Bronchial epithelial cell (primary cell): Measurements from ENCODE around the gene SFXN2. TPM values are rescaled to one million over a fixed set of nuclear protein-coding genes. Genes with fewer than 3 reads are reported as not detected.

Source experiments
- DNase-seq: peaks from one replicate; pipeline ENCODE4 v3.0.0-alpha.2; 2010; ENCODE audit warnings: low read depth
- FAIRE-seq: peaks from 2 replicates; lab custom pipeline; 2011; peaks lifted over from hg19 to GRCh38; lab: Jason Lieb, UNC
- H3K27me3 ChIP-seq: 2 replicates; pipeline ENCODE4 v1.5.1; 2011; ENCODE audit warnings: low read length; ENCODE audit not compliant: control insufficient read depth, insufficient read depth
- H3K36me3 ChIP-seq: 2 replicates; pipeline ENCODE4 v1.5.1; 2011; ENCODE audit warnings: low read length; ENCODE audit not compliant: control insufficient read depth, insufficient read depth
- H3K4me3 ChIP-seq: 2 replicates; pipeline ENCODE4 v1.5.1; 2011; ENCODE audit warnings: mild to moderate bottlenecking, low read depth, low read length, control low read depth
- total RNA-seq: library from RNA; depleted of rRNA; stranded (reverse); fragments of >200 nt; gene quantifications from 2 replicates; pipeline ENCODE4 v1.2.1, GENCODE V29; 2014
- TF ChIP-seq, protein P1 (sequence below): IDR thresholded peaks from 2 replicates; pipeline ENCODE4 v1.5.1; 2011; ENCODE audit warnings: mild to moderate bottlenecking, moderate library complexity, low read length, control low read depth, inconsistent platforms; ENCODE audit not compliant: insufficient read depth, severe bottlenecking

The SFXN2 gene
- total RNA-seq, 1 donor from 2014 or later, result 3.4 TPM

GRCh38 chr10:102745157-102745556 lies 30.7 kb downstream of the SFXN2 start:
- DNase-seq (no peak), FAIRE-seq (no peak)
- no peaks in the 10 kb centered on the region for H3K27me3 ChIP-seq
- TF ChIP-seq, protein P1, sequence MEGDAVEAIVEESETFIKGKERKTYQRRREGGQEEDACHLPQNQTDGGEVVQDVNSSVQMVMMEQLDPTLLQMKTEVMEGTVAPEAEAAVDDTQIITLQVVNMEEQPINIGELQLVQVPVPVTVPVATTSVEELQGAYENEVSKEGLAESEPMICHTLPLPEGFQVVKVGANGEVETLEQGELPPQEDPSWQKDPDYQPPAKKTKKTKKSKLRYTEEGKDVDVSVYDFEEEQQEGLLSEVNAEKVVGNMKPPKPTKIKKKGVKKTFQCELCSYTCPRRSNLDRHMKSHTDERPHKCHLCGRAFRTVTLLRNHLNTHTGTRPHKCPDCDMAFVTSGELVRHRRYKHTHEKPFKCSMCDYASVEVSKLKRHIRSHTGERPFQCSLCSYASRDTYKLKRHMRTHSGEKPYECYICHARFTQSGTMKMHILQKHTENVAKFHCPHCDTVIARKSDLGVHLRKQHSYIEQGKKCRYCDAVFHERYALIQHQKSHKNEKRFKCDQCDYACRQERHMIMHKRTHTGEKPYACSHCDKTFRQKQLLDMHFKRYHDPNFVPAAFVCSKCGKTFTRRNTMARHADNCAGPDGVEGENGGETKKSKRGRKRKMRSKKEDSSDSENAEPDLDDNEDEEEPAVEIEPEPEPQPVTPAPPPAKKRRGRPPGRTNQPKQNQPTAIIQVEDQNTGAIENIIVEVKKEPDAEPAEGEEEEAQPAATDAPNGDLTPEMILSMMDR, result no peak
- H3K4me3 ChIP-seq, result peak overlapping the region; percentile 98
- no peaks in the 10 kb centered on the region for H3K36me3 ChIP-seq

GRCh38 chr10:102752266-102752930 lies 38.0 kb downstream of the SFXN2 start:
- peaks cover 1% of the 10 kb centered on the region for H3K36me3 ChIP-seq
- no peak for DNase-seq
- TF ChIP-seq, protein P1, result no peak
- H3K4me3 ChIP-seq, result no peak overlapping the region
- no peaks in the 10 kb centered on the region for H3K27me3 ChIP-seq
- no peak for FAIRE-seq

GRCh38 chr10:102752934-102753664 lies 38.7 kb downstream of the SFXN2 start:
- Histone ChIP-seq H3K27me3 (no peaks in the 10 kb centered on the region), H3K36me3 (peaks cover 1% of the 10 kb centered on the region), H3K4me3 (no peak overlapping the region)
- TF ChIP-seq, protein P1, result peak; percentile 63
- DNase-seq (peak; percentile 61), FAIRE-seq (peak; percentile 47)

DNA sequence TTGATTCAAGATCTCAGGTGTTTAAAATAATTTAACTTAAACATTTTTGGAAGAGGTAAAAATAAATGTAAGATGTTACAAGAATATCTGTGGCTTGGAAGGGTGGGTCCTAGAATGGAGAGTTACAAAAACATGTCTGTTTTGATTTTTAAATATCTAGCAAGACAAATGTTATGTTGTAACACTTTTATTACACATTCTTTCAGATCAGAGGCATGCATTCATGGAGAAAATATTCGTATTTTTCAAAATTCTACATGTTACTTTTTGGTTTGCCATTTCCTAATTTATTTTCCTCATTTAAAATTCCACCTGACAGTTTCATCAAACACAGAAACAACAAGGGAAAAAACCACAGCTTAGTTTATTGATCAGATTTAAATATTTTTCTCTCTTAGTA lies 39.3 kb downstream of the SFXN2 start:
- no peak for FAIRE-seq
- Histone ChIP-seq H3K36me3 (peaks cover 1% of the 10 kb centered on the region), H3K27me3 (no peaks in the 10 kb centered on the region), H3K4me3 (no peak overlapping the region)
- TF ChIP-seq, protein P1, result no peak
- DNase-seq, result no peak

GRCh38 chr10:102757323-102757722 lies 42.9 kb downstream of the SFXN2 start:
- Histone ChIP-seq H3K36me3 (peaks cover 3% of the 10 kb centered on the region), H3K27me3 (no peaks in the 10 kb centered on the region), H3K4me3 (no peak overlapping the region)
- TF ChIP-seq, protein P1, result no peak
- FAIRE-seq (no peak), DNase-seq (no peak)
